ENCODE data around the gene TCF20.

DNA sequence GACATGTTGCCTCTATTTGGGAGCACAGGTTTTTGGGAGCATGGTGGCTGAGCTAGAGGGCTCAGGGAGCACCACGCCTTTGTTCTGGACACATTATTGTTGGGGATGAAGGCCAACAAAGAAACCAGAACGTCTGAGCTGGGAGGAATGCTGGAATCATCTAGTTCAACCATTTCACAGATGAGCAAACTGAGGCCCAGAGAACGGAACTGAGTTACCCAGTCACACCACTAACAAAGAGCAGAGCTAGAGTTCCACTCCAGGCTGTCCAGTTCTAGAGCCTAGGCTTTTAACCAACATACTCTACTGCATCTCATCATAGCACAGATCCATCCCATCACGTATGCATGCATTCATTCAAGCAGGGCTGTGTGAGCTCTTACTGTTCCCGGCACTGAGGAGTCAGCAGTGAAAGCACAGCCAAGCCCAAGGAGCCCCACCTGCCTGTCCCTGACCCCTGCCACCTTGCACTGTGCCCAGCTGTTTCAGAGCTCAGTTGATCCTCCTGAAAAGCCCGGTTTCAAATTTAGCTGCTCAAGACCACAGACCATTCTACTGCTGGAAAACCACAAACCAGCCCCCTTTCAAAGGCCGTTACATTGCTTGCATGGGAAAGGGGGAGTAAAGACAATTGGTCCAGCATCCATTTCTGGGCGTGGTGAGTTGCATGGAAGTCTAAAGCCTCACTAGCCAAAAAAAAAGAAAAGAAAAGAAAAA lies 16.9 kb upstream of the TCF20 start:
- TF ChIP-seq ZNF565 (CRISPR knock-in tag; conservative IDR thresholded peaks at IDR 0.05; ENCODE audit: low read depth): no peak
- TF ChIP-seq, protein P1, sequence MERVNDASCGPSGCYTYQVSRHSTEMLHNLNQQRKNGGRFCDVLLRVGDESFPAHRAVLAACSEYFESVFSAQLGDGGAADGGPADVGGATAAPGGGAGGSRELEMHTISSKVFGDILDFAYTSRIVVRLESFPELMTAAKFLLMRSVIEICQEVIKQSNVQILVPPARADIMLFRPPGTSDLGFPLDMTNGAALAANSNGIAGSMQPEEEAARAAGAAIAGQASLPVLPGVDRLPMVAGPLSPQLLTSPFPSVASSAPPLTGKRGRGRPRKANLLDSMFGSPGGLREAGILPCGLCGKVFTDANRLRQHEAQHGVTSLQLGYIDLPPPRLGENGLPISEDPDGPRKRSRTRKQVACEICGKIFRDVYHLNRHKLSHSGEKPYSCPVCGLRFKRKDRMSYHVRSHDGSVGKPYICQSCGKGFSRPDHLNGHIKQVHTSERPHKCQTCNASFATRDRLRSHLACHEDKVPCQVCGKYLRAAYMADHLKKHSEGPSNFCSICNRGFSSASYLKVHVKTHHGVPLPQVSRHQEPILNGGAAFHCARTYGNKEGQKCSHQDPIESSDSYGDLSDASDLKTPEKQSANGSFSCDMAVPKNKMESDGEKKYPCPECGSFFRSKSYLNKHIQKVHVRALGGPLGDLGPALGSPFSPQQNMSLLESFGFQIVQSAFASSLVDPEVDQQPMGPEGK (CRISPR knock-in tag; IDR thresholded peaks at IDR 0.05; ENCODE audit: borderline replicate concordance): no peak
- no peak for TF ChIP-seq ZFP3 (CRISPR knock-in tag; IDR thresholded peaks at IDR 0.05)
